GM12891 (cell line): Measurements from ENCODE around the gene OXER1.

Experiments used
- PAX5 ChIP-seq: IDR thresholded peaks from 2 replicates; pipeline ENCODE4 v1.6.1; 2011; ENCODE audit warnings: low read length, moderate library complexity, mild to moderate bottlenecking; ENCODE audit not compliant: insufficient read depth, severe bottlenecking
- POLR2A ChIP-seq: IDR thresholded peaks from 2 replicates; pipeline ENCODE4 v1.6.1; 2011; ENCODE audit warnings: low read depth, low read length, control low read depth
- POLR2AphosphoS5 ChIP-seq: IDR thresholded peaks from 2 replicates; pipeline ENCODE4 v1.6.1; 2011; ENCODE audit warnings: low read depth, low read length, control low read depth
- POU2F2 ChIP-seq: IDR thresholded peaks from 2 replicates; pipeline ENCODE4 v1.6.1; 2011; ENCODE audit warnings: low read depth, mild to moderate bottlenecking, control low read depth, low read length, moderate library complexity
- SPI1 ChIP-seq: IDR thresholded peaks from 2 replicates; pipeline ENCODE4 v1.6.1; 2011; ENCODE audit warnings: low read depth, low read length, control low read depth
- TAF1 ChIP-seq: IDR thresholded peaks from 2 replicates; pipeline ENCODE4 v1.6.1; 2011; ENCODE audit warnings: low read depth, low read length, control low read depth

- TF ChIP-seq POLR2AphosphoS5 (no peak), POLR2A (no peak), TAF1 (no peak), SPI1 (no peak), PAX5 (no peak), POU2F2 (no peak)
These were observed 20.3 kb downstream of the OXER1 start for GRCh38 chr2:42743659-42743990.
